Body of pancreas (tissue), 4 donors: Measurements from ENCODE around the gene CTPS1.

Experiments used
- CTCF ChIP-seq, 7 experiments: fragments of 450-650 bp in 4 of 7; fragments of 200-600 bp in 3 of 7; sonication (generic) in 3 of 7; IDR thresholded peaks; one replicate each; pipeline ENCODE4 v1.5.1; 2016 to 2019; ENCODE audit warnings: antibody characterized with exemption in 7 of 7
- POLR2A ChIP-seq, 3 donors: fragments of 450-650 bp; IDR thresholded peaks; one replicate each; pipeline ENCODE4 v1.6.1; 2016; ENCODE audit warnings: antibody characterized with exemption in 3 of 3, mild to moderate bottlenecking in 2 of 3

GRCh38 chr1:41005876-41006275 lies 26.4 kb downstream of the CTPS1 start:
- TF ChIP-seq CTCF (IDR thresholded peaks at IDR 0.05) (no peak), POLR2A (IDR thresholded peaks at IDR 0.05) (no peak)
